Endothelial cell of umbilical vein (primary cell): Measurements from ENCODE around the gene PLEKHA7.

Source experiments
- EZH2 ChIP-seq: IDR thresholded peaks from 2 replicates; pipeline ENCODE4 v1.6.1; 2012; ENCODE audit warnings: borderline replicate concordance, low read depth, mild to moderate bottlenecking, moderate library complexity, low read length, inconsistent platforms; ENCODE audit not compliant: severe bottlenecking
- GATA2 ChIP-seq: IDR thresholded peaks from 2 replicates; pipeline ENCODE4 v1.7.0; 2011; ENCODE audit warnings: low read depth, mild to moderate bottlenecking, moderate library complexity, mixed read lengths, low read length; ENCODE audit not compliant: insufficient read length, insufficient read depth
- MYC ChIP-seq: IDR thresholded peaks from one replicate; pipeline ENCODE4 v1.6.1; 2011; ENCODE audit warnings: mild to moderate bottlenecking, low read depth, low read length
- POLR2A ChIP-seq: IDR thresholded peaks from 2 replicates; pipeline ENCODE4 v1.6.1; 2012; ENCODE audit warnings: low read depth, mild to moderate bottlenecking, control low read depth, low read length
- TF ChIP-seq, protein P1 (sequence below), 2 donors: IDR thresholded peaks; 1 replicate in 1 of 2; 2 replicates in 1 of 2; pipeline ENCODE4 v1.5.1; 2011; ENCODE audit warnings: low read length in 2 of 2, mild to moderate bottlenecking in 2 of 2, moderate library complexity in 2 of 2, control low read depth in 1 of 2, inconsistent platforms in 1 of 2, low read depth in 1 of 2; ENCODE audit not compliant: insufficient read depth in 1 of 2; ENCODE audit errors: extremely low read depth in 1 of 2

DNA sequence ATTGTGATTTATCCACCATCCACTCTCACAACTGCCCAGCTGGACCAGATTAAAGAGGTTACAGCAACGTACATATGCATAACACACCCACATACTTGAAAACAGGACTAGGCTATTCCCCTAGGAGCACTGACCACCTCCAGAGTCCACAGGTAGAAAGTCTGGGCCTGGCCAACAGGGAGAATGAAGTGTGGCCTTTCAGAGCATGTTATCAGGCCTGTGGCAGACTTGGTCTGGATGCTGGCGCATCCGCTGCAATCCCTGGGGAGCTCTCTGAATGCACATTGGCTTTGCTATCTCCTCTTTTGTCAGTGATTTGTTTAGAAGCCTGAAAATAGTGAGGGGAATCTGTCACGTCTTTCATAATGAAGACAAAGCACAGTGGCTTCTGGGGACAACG, 189.1 kb downstream of the PLEKHA7 start:
- TF ChIP-seq GATA2 (no peak), EZH2 (no peak), POLR2A (no peak), MYC (no peak)
- TF ChIP-seq, protein P1, sequence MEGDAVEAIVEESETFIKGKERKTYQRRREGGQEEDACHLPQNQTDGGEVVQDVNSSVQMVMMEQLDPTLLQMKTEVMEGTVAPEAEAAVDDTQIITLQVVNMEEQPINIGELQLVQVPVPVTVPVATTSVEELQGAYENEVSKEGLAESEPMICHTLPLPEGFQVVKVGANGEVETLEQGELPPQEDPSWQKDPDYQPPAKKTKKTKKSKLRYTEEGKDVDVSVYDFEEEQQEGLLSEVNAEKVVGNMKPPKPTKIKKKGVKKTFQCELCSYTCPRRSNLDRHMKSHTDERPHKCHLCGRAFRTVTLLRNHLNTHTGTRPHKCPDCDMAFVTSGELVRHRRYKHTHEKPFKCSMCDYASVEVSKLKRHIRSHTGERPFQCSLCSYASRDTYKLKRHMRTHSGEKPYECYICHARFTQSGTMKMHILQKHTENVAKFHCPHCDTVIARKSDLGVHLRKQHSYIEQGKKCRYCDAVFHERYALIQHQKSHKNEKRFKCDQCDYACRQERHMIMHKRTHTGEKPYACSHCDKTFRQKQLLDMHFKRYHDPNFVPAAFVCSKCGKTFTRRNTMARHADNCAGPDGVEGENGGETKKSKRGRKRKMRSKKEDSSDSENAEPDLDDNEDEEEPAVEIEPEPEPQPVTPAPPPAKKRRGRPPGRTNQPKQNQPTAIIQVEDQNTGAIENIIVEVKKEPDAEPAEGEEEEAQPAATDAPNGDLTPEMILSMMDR (IDR thresholded peaks at IDR 0.05; ENCODE audit: extremely low read depth in 1 of 2, insufficient read depth in 1 of 2, low read depth in 1 of 2, low read length in 2 of 2): no peak
